HCT116 (cell line): ENCODE data around the gene LEUTX. TPM values are rescaled to one million over a fixed set of nuclear protein-coding genes. Genes with fewer than 3 reads are reported as not detected.
A peak's percentile ranks its signal among the peaks of the same experiment; 100 is the strongest.

ENCODE experiments used
- ATAC-seq: fragments of 200-7000 bp; cut with Tn5 transposase; 2 replicates; pipeline ENCODE4 v1.9.1; 2020; ENCODE audit warnings: mild to moderate bottlenecking, moderate library complexity
- BruUV-seq: library from RNA; stranded (reverse); fragments of 400-500 nt; replicated peaks from 2 replicates; lab custom pipeline; 2021; lab: Mats Ljungman, UMichigan
- CTCF ChIA-PET: fragments of 300-600 bp; sonication (Branson Sonifier 250); formaldehyde crosslinking; loops from one replicate; lab custom pipeline; 2021; ENCODE audit warnings: antibody characterized with exemption; lab: Charles Lee
- POLR2A ChIA-PET: fragments of 300-600, 350-600 bp; sonication (Branson Sonifier 250); formaldehyde crosslinking; loops from one replicate; lab custom pipeline; 2021; ENCODE audit warnings: antibody characterized with exemption; lab: Charles Lee
- RAD21 ChIA-PET, 2 experiments: fragments of 300-600 bp; sonication (Branson Sonifier 250); formaldehyde crosslinking; loops; one replicate each; lab custom pipeline; 2023; ENCODE audit warnings: low total read pairs in 2 of 2; ENCODE audit not compliant: uncharacterized antibody in 2 of 2, unreplicated experiment in 2 of 2, low non-redundant PET in 1 of 2; lab: Charles Lee
- DNase-seq: peaks from one replicate; pipeline ENCODE4 v3.0.0-alpha.2; 2010; ENCODE audit warnings: low read depth, low spot score
- H2AFZ ChIP-seq: fragments of 200-600 bp; shearing (Covaris generic), sonication (generic); 2 replicates; pipeline ENCODE4 v1.6.1; 2017; ENCODE audit warnings: low read depth, mixed run types, mixed read lengths, antibody characterized with exemption, low read length; ENCODE audit not compliant: poor library complexity, severe bottlenecking
- H3K27ac ChIP-seq: 2 replicates; pipeline ENCODE4 v1.5.1; 2012; ENCODE audit warnings: low read depth, low read length
- H3K27me3 ChIP-seq: fragments of 200-600 bp; sonication (generic); 2 replicates; pipeline ENCODE4 v1.6.1; 2016; ENCODE audit warnings: mixed run types, low read length, mixed read lengths; ENCODE audit not compliant: insufficient read depth
- H3K36me3 ChIP-seq, 2 experiments: fragments of 200-500 bp in 1 of 2; fragments of 200-600 bp in 1 of 2; sonication (Bioruptor generic) in 1 of 2; sonication (generic) in 1 of 2; 2 replicates each; pipeline versions ENCODE4 v1.5.1 to v1.6.1; 2014 to 2016; ENCODE audit warnings: low read length in 2 of 2, inconsistent platforms in 1 of 2, mixed read lengths in 1 of 2, mixed run types in 1 of 2; ENCODE audit not compliant: insufficient read depth in 2 of 2, control insufficient read depth in 1 of 2
- H3K4me1 ChIP-seq, 2 experiments: fragments of 200-600 bp in 1 of 2; sonication (generic) in 1 of 2; 2 replicates each; pipeline versions ENCODE4 v1.5.1 to v1.6.1; 2012 to 2017; ENCODE audit warnings: low read length in 2 of 2, inconsistent platforms in 1 of 2, mild to moderate bottlenecking in 1 of 2, mixed read lengths in 1 of 2, mixed run types in 1 of 2, moderate library complexity in 1 of 2; ENCODE audit not compliant: insufficient read depth in 2 of 2, control insufficient read depth in 1 of 2
- H3K4me2 ChIP-seq: fragments of 200-600 bp; sonication (generic); 2 replicates; pipeline ENCODE4 v1.6.1; 2017; ENCODE audit warnings: mixed run types, low read length, mixed read lengths
- H3K4me3 ChIP-seq, 2 experiments: fragments of 200-600 bp in 1 of 2; sonication (generic) in 1 of 2; replicated peaks in 1 of 2; 2 replicates each; pipeline ENCODE4 v1.5.1; 2011 to 2016; ENCODE audit warnings: low read length in 2 of 2, control low read depth in 1 of 2, low read depth in 1 of 2, mild to moderate bottlenecking in 1 of 2, mixed read lengths in 1 of 2, mixed run types in 1 of 2
- H3K79me2 ChIP-seq: fragments of 200-600 bp; sonication (generic); 2 replicates; pipeline ENCODE4 v1.6.1; 2017; ENCODE audit warnings: mild to moderate bottlenecking, mixed run types, low read length, moderate library complexity, mixed read lengths; ENCODE audit not compliant: insufficient read depth
- H3K9ac ChIP-seq: fragments of 200-600 bp; sonication (generic); 2 replicates; pipeline ENCODE4 v1.6.1; 2016; ENCODE audit warnings: low read length, mixed read lengths
- H3K9me2 ChIP-seq: fragments of 200-600 bp; sonication (generic), shearing (Covaris generic); 2 replicates; pipeline ENCODE4 v1.6.1; 2017; ENCODE audit warnings: mixed run types, mild to moderate bottlenecking, moderate library complexity; ENCODE audit not compliant: insufficient read depth
- H3K9me3 ChIP-seq, 2 experiments: fragments of 200-500 bp in 1 of 2; fragments of 200-600 bp in 1 of 2; sonication (Bioruptor generic) in 1 of 2; sonication (generic) in 1 of 2; 2 replicates each; pipeline ENCODE4 v1.6.1; 2014 to 2017; ENCODE audit warnings: low read length in 2 of 2, mixed read lengths in 2 of 2, inconsistent platforms in 1 of 2, low read depth in 1 of 2, mild to moderate bottlenecking in 1 of 2, mixed run types in 1 of 2, moderate library complexity in 1 of 2; ENCODE audit not compliant: control insufficient read depth in 1 of 2, insufficient read depth in 1 of 2
- H4K20me1 ChIP-seq: fragments of 200-600 bp; sonication (generic), shearing (Covaris generic); 2 replicates; pipeline ENCODE4 v1.6.1; 2017; ENCODE audit warnings: mixed run types, mild to moderate bottlenecking, moderate library complexity; ENCODE audit not compliant: insufficient read depth
- CEBPB ChIP-seq: IDR thresholded peaks from 2 replicates; pipeline ENCODE4 v1.6.1; 2012; ENCODE audit warnings: low read depth
- CTCF ChIP-seq, 3 experiments: fragments of 200-600 bp in 1 of 3; sonication (generic) in 1 of 3; IDR thresholded peaks in 2 of 3; conservative IDR thresholded peaks in 1 of 3; 2 replicates each; pipeline ENCODE4 v1.5.1; 2012 to 2017; ENCODE audit warnings: low read depth in 2 of 3, low read length in 2 of 3, antibody characterized with exemption in 1 of 3, borderline replicate concordance in 1 of 3, control low read depth in 1 of 3, mild to moderate bottlenecking in 1 of 3, mixed read lengths in 1 of 3, mixed run types in 1 of 3, moderate library complexity in 1 of 3; ENCODE audit not compliant: insufficient read depth in 1 of 3
- EZH2phosphoT487 ChIP-seq: fragments of 200-600 bp; IDR thresholded peaks from 2 replicates; pipeline ENCODE4 v1.6.1; 2018; ENCODE audit warnings: antibody characterized with exemption, borderline replicate concordance
- FOSL1 ChIP-seq: IDR thresholded peaks from 2 replicates; pipeline ENCODE4 v1.6.1; 2012; ENCODE audit warnings: low read depth
- JUND ChIP-seq: IDR thresholded peaks from 2 replicates; pipeline ENCODE4 v1.6.1; 2012
- POLR2A ChIP-seq: IDR thresholded peaks from 2 replicates; pipeline ENCODE4 v1.7.0; 2011; ENCODE audit warnings: borderline replicate concordance; ENCODE audit not compliant: insufficient read depth, insufficient read length; ENCODE audit errors: extremely low read depth
- RAD21 ChIP-seq: IDR thresholded peaks from 2 replicates; pipeline ENCODE4 v1.6.1; 2012; ENCODE audit warnings: low read depth, mild to moderate bottlenecking
- REST ChIP-seq: IDR thresholded peaks from 2 replicates; pipeline ENCODE4 v1.6.1; 2012; ENCODE audit warnings: low read depth
- intact Hi-C: fragments of 100-400 bp; cut with micrococcal nuclease; formaldehyde crosslinking; loops from 2 replicates; pipeline ENCODE4 v1.10.0; 2022
- total RNA-seq: library from RNA; stranded (reverse); gene quantifications from one replicate; pipeline ENCODE4 v1.2.1, GENCODE V29; 2021; ENCODE audit not compliant: unreplicated experiment

The LEUTX gene
- total RNA-seq, 1 experiment from 2014 or later, result not detected

- Histone ChIP-seq H3K79me2 (no peaks in the 10 kb centered on the region), H3K4me3 (peak overlapping the region; percentile 24 to 53)
- peak; percentile 65 for DNase-seq
- TF ChIP-seq REST (no peak), POLR2A (no peak), JUND (no peak), EZH2phosphoT487 (no peak), FOSL1 (no peak), CTCF (IDR thresholded peaks at IDR 0.05 in 2 of 3, conservative IDR thresholded peaks at IDR 0.05 in 1 of 3; ENCODE audit: borderline replicate concordance in 1 of 3, insufficient read depth in 1 of 3, low read depth in 2 of 3, low read length in 2 of 3) (peak; percentile 83 to 92 (median 91)), CEBPB (no peak), RAD21 (peak; percentile 88)
- TF ChIP-seq, all 23 proteins: peak for 2
- H3K9ac ChIP-seq, result no peak overlapping the region
- BruUV-seq, result no TSS peak
- ATAC-seq, result peak; percentile 99
- peaks cover 0 to 6% of the 10 kb centered on the region in 2 experiments; a peak in 2 of 4 replicates for H3K4me1 ChIP-seq
- H3K4me2 ChIP-seq, result peak overlapping the region; percentile 79
- no peaks in the 10 kb centered on the region for H3K36me3 ChIP-seq
- no peak overlapping the region for H3K27ac ChIP-seq
- RAD21 ChIA-PET, result no interaction called here
- no peaks in the 10 kb centered on the region for H3K9me2 ChIP-seq
- intact Hi-C loops, result loop anchor here (1.0 to 5.0 kb wide), 3 partner anchors 51 to 429 kb away; partner anchors contain the start of gene PSMC4
- no peaks in the 10 kb centered on the region for H4K20me1 ChIP-seq
- no peaks in the 10 kb centered on the region for H3K9me3 ChIP-seq
- POLR2A ChIA-PET, result interaction anchor here (1.1 kb wide), 1 partner anchor 177 kb away, joined by 4 read pairs; no protein-coding TSS in a partner anchor
- H2AFZ ChIP-seq, result peak overlapping the region; percentile 87
- CTCF ChIA-PET, result interaction anchor here (0.6 to 2.2 kb wide), 16 partner anchors 10 to 1529 kb away, joined by 3 to 15 read pairs (median 6); partner anchors contain the start of genes FBL, LEUTX, PSMC4 and SPINT2
- H3K27me3 ChIP-seq, result peaks cover 22% of the 10 kb centered on the region
These were observed 14.4 kb downstream of the LEUTX start for GRCh38 chr19:39792999-39793546.
